Kasumi-1 (cell line): ENCODE data around the gene COX7A2L.
"Not testable (repeated sequence)": the region's sequence is repeated elsewhere in the genome, so short reads cannot be mapped to it uniquely, and the experiment has no call there.

Experiments
- DNase-seq, 2 experiments: peaks; one replicate each; lab custom pipeline; 2025; lab: John Stamatoyannopoulos, UW

The COX7A2L gene

GRCh38 chr2:42360890-42361727 is at the start of gene COX7A2L:
TSS of gene COX7A2L (minus strand) at chr2:42361217. CDS start at chr2:42361161, 56 bp downstream.
- DNase-seq, result peak; percentile 93 to 95

GRCh38 chr2:42408009-42408408 is 47.0 kb upstream of the COX7A2L start:
- DNase-seq, result no peak

GRCh38 chr2:42407476-42407875 is 46.5 kb upstream of the COX7A2L start:
- no peak for DNase-seq

GRCh38 chr2:42404676-42405075 is 43.7 kb upstream of the COX7A2L start:
- DNase-seq, result no peak

- no peak for DNase-seq
These were observed 40.8 kb upstream of the COX7A2L start for GRCh38 chr2:42401773-42402172.

GRCh38 chr2:42398052-42398451 is 37.0 kb upstream of the COX7A2L start:
- DNase-seq, result not testable (repeated sequence)

GRCh38 chr2:42393320-42393719 is 32.3 kb upstream of the COX7A2L start:
- DNase-seq, result not testable (repeated sequence)

- DNase-seq, result no peak
These were observed 31.2 kb upstream of the COX7A2L start for GRCh38 chr2:42392191-42392590.

- DNase-seq, result no peak
These were observed 29.5 kb upstream of the COX7A2L start for GRCh38 chr2:42390401-42390969.

- peak in 1 of 2 experiments; percentile 29 for DNase-seq
These were observed 25.7 kb upstream of the COX7A2L start for GRCh38 chr2:42386682-42387081.

- no peak for DNase-seq
These were observed 24.2 kb upstream of the COX7A2L start for GRCh38 chr2:42385225-42385624.

- no peak for DNase-seq
These were observed 23.0 kb upstream of the COX7A2L start for GRCh38 chr2:42383855-42384530.

- DNase-seq, result no peak
These were observed 21.1 kb upstream of the COX7A2L start for GRCh38 chr2:42382144-42382543.

GRCh38 chr2:42380026-42380425 is 19.0 kb upstream of the COX7A2L start:
- DNase-seq, result not testable (repeated sequence)

GRCh38 chr2:42378415-42378814 is 17.4 kb upstream of the COX7A2L start:
- DNase-seq, result no peak

- DNase-seq, result no peak
These were observed 15.7 kb upstream of the COX7A2L start for GRCh38 chr2:42376758-42377157.

GRCh38 chr2:42372474-42373200 is 11.6 kb upstream of the COX7A2L start:
- no peak for DNase-seq

- no peak for DNase-seq
These were observed 10.8 kb upstream of the COX7A2L start for GRCh38 chr2:42371611-42372473.

GRCh38 chr2:42369532-42370229 is 8.7 kb upstream of the COX7A2L start:
- DNase-seq, result no peak

- DNase-seq, result no peak
These were observed 8.0 kb upstream of the COX7A2L start for GRCh38 chr2:42368817-42369531.
